ENCODE data around the gene SLC38A3.

Gene SLC38A3

DNA sequence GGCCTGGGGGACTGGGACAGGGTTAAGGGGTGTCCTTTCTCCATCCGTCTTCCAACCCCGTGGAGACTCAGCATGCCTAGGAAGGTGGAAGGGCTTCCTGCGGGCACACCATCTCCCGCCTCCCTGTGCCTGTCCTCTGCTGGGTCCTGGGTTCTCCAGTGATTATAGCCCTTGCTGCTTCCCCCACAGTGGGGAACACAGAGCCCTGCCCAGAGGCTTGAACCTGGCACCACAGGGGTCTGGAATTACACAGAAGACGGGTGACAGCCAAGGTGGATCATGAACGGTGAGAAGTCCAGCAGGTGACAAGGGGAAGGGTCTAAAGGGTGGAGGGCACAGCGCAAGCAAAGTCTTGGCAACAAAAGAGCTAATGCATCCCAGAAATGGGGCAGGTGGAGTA, 57.7 kb downstream of the SLC38A3 start:
- no peak overlapping the region for H3K4me3 ChIP-seq (ENCODE audit: low read depth in 1 of 2, low read length in 1 of 2)
- peaks cover 15 to 18% of the 10 kb centered on the region in 2 experiments for H3K4me1 ChIP-seq (ENCODE audit: control insufficient read depth in 1 of 2, insufficient read depth in 1 of 2, low read depth in 1 of 2, low read length in 1 of 2)
- H3K36me3 ChIP-seq = peaks cover 41% of the 10 kb centered on the region
- peaks cover 33% of the 10 kb centered on the region for H3K27me3 ChIP-seq
- no peak overlapping the region for H3K27ac ChIP-seq
- H3K9me3 ChIP-seq = peaks cover 1% of the 10 kb centered on the region
- TF ChIP-seq, protein P1, sequence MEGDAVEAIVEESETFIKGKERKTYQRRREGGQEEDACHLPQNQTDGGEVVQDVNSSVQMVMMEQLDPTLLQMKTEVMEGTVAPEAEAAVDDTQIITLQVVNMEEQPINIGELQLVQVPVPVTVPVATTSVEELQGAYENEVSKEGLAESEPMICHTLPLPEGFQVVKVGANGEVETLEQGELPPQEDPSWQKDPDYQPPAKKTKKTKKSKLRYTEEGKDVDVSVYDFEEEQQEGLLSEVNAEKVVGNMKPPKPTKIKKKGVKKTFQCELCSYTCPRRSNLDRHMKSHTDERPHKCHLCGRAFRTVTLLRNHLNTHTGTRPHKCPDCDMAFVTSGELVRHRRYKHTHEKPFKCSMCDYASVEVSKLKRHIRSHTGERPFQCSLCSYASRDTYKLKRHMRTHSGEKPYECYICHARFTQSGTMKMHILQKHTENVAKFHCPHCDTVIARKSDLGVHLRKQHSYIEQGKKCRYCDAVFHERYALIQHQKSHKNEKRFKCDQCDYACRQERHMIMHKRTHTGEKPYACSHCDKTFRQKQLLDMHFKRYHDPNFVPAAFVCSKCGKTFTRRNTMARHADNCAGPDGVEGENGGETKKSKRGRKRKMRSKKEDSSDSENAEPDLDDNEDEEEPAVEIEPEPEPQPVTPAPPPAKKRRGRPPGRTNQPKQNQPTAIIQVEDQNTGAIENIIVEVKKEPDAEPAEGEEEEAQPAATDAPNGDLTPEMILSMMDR (IDR thresholded peaks at IDR 0.05) = no peak

DNA sequence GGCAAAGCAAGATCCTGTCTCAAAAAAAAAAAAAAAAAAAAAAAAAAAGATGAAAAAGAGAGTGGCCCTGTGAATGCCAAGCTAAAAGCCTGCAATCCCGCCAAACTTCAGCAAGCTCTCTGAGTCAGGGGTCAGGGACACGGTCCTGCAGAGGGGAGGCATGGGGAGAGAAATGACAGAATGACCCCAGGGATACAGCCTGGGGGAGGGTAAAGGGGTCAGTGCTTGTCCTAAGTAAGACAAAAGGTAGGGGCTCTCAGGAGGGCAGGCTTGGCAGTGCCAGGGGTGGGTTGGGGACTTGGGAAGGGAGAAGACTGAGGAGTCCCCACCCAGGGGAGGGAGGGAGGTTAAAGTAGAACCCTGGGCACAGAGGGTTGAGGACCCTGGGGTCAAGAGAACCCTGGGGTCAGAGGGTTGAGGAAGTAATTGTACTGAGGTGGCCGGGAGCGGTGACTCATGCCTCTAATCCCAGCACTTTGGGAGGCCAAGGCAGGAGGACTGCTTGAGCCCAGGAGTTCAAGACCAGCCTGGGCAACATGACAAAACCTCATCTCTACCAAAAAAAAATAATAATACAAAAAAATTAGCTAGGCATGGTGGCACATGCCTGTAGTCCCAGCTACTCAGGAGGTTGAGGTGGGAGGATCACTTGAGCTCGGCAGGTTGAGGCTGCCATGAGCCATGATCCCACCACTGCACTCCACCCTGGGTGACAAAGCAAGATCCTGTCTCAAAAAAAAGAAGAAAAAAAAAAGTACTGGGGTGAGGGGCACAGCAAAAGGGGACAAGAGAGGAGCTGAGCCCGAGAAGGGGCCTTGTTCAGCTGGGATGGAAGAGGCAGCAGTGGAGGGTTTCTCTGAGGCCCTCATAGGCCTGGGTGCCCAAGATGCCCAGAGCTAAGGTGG, 58.7 kb downstream of the SLC38A3 start:
- Histone ChIP-seq H3K9me3 (no peaks in the 10 kb centered on the region), H3K27me3 (peaks cover 43% of the 10 kb centered on the region), H3K36me3 (peaks cover 32% of the 10 kb centered on the region), H3K27ac (no peak overlapping the region), H3K4me3 (ENCODE audit: low read depth in 1 of 2, low read length in 1 of 2) (no peak overlapping the region), H3K4me1 (ENCODE audit: control insufficient read depth in 1 of 2, insufficient read depth in 1 of 2, low read depth in 1 of 2, low read length in 1 of 2) (peaks cover 15 to 18% of the 10 kb centered on the region in 2 experiments)
- TF ChIP-seq, protein P1 (IDR thresholded peaks at IDR 0.05) = no peak

DNA sequence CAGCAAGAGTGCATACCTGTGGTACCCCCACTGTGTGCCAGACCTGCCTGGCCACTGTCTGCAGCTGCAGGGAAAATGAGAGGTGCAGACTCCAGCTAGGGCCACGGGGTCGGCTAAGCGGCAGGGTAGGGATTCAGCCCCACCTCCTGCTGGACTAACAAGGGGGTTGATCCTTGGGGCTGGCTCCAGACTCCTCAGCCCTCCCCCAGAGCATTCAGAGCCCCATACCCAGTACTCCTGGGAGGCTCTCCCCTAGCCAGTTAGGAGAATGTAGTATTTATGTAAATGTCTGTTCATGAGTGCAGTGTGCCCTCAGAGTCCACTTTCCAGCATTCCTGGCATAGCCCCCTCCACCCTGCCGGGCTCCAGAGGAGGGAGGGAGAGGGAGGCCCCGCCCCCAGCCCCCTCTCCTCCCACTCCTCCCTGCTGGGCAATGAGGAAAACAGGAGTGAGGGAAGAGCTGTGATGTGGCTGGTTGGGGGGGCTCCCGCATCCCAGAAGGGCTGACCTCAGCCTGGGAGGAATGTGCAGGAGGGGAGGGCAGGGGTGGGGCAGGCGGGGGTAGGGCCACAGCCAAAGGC, 59.4 kb downstream of the SLC38A3 start:
- Histone ChIP-seq H3K27me3 (peaks cover 49% of the 10 kb centered on the region), H3K9me3 (no peaks in the 10 kb centered on the region), H3K4me3 (ENCODE audit: low read depth in 1 of 2, low read length in 1 of 2) (no peak overlapping the region), H3K4me1 (ENCODE audit: control insufficient read depth in 1 of 2, insufficient read depth in 1 of 2, low read depth in 1 of 2, low read length in 1 of 2) (peaks cover 13 to 16% of the 10 kb centered on the region in 2 experiments), H3K36me3 (peaks cover 24% of the 10 kb centered on the region), H3K27ac (no peak overlapping the region)
- TF ChIP-seq, protein P1 (IDR thresholded peaks at IDR 0.05) = no peak

DNA sequence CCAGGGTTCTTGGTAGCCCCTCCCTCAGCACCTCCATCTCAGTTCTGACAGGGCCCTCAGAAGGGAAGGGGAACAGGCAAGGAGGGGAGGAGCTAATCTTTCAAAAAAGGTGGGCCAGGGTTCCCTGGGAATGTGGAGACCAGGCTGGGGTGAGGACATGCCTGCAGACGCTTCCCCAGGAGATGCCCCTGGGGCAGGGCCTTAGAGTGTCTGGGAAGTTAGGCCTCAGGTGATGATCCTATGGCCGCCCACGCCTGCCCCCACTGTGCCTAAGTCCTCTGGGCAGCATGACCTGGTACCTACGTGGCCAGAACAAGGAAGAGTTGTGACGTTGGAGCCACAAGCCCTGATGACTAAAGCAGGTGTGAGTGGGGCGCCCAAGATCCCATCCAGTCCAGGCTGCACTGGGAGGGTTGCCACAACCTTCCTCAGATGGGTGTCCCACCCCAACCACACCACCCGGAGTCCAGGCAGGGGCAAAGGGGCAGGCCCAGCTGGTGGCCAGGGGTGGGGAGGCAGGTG, 60.0 kb downstream of the SLC38A3 start:
- H3K27me3 ChIP-seq = peaks cover 49% of the 10 kb centered on the region
- peaks cover 21% of the 10 kb centered on the region for H3K36me3 ChIP-seq
- H3K4me1 ChIP-seq (ENCODE audit: control insufficient read depth in 1 of 2, insufficient read depth in 1 of 2, low read depth in 1 of 2, low read length in 1 of 2) = peaks cover 9 to 11% of the 10 kb centered on the region in 2 experiments
- no peak overlapping the region for H3K27ac ChIP-seq
- no peak overlapping the region for H3K4me3 ChIP-seq (ENCODE audit: low read depth in 1 of 2, low read length in 1 of 2)
- no peaks in the 10 kb centered on the region for H3K9me3 ChIP-seq
- TF ChIP-seq, protein P1 (IDR thresholded peaks at IDR 0.05) = no peak

DNA sequence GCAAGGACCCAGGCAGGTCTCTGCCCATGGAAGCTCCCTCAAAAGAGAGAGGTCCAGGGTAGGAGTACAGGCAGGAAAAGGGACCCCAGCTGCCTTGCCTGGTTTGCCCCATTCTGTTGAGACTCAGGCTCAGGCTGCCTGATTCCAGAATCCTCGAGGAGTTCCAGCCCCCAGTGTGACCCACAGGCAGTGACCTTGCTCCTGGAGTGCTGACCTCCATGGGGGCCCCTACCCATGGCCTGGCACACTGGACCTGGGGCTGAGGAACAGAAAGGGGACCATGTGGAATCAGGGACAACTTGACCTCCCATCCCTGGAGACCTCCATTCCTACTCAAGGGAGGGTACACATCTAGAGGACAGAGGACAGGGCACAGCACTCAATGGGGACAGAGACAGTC, 60.5 kb downstream of the SLC38A3 start:
- TF ChIP-seq, protein P1 (IDR thresholded peaks at IDR 0.05) = no peak
- Histone ChIP-seq H3K27ac (no peak overlapping the region), H3K36me3 (peaks cover 21% of the 10 kb centered on the region), H3K9me3 (no peaks in the 10 kb centered on the region), H3K27me3 (peaks cover 49% of the 10 kb centered on the region), H3K4me1 (ENCODE audit: control insufficient read depth in 1 of 2, insufficient read depth in 1 of 2, low read depth in 1 of 2, low read length in 1 of 2) (peaks cover 5 to 6% of the 10 kb centered on the region in 2 experiments), H3K4me3 (ENCODE audit: low read depth in 1 of 2, low read length in 1 of 2) (no peak overlapping the region)

Data from neutrophil (primary cell).